Activated B cell treated with CpG ODN at 0.5 μM for 24 hours (primary cell): Measurements from ENCODE around the gene CPNE4. TPM values are rescaled to one million over a fixed set of nuclear protein-coding genes. Genes with fewer than 3 reads are reported as not detected.
"Not testable (repeated sequence)": the region's sequence is repeated elsewhere in the genome, so short reads cannot be mapped to it uniquely, and the experiment has no call there.

Source experiments
- ATAC-seq: fragments of 200-7000 bp; cut with Tn5 transposase; one replicate; pipeline ENCODE4 v1.10.0; 2021; ENCODE audit warnings: low read depth, mild to moderate bottlenecking, moderate library complexity
- CTCF ChIA-PET: fragments of 350-600 bp; sonication (Branson Sonifier 250); formaldehyde crosslinking; loops from one replicate; lab custom pipeline; 2021; ENCODE audit warnings: antibody characterized with exemption; lab: Charles Lee
- POLR2A ChIA-PET: fragments of 350-600 bp; sonication (Branson Sonifier 250); formaldehyde crosslinking; loops from one replicate; lab custom pipeline; 2021; ENCODE audit warnings: antibody characterized with exemption; lab: Charles Lee
- DNase-seq: peaks from one replicate; pipeline ENCODE4 v3.0.0; 2022
- H3K27ac Mint-ChIP-seq: one replicate; pipeline ENCODE4 v1.8.0; 2020; ENCODE audit warnings: mixed read lengths
- H3K27me3 Mint-ChIP-seq: one replicate; pipeline ENCODE4 v1.8.0; 2021; ENCODE audit warnings: mixed read lengths
- H3K36me3 Mint-ChIP-seq: one replicate; pipeline ENCODE4 v1.8.0; 2021; ENCODE audit warnings: low read depth, mixed read lengths
- H3K4me1 Mint-ChIP-seq: one replicate; pipeline ENCODE4 v1.8.0; 2021; ENCODE audit warnings: mixed read lengths
- H3K4me3 Mint-ChIP-seq: one replicate; pipeline ENCODE4 v1.8.0; 2020; ENCODE audit warnings: mild to moderate bottlenecking, mixed read lengths
- H3K9me3 Mint-ChIP-seq: one replicate; pipeline ENCODE4 v1.8.0; 2020; ENCODE audit warnings: mixed read lengths
- intact Hi-C: fragments of 100-400 bp; cut with micrococcal nuclease; formaldehyde crosslinking; loops from one replicate; pipeline ENCODE4 v1.15.1; 2024
- total RNA-seq: library from RNA; stranded (reverse); gene quantifications from 2 replicates; pipeline ENCODE4 v1.2.3, GENCODE V29; 2022
- TF ChIP-seq, protein P1 (sequence below): fragments of 200-600 bp; IDR thresholded peaks from one replicate; pipeline ENCODE4 v1.8.0; 2022; ENCODE audit warnings: antibody characterized with exemption, mild to moderate bottlenecking

CPNE4 gene
- total RNA-seq, 1 donor from 2014 or later, result not detected

DNA sequence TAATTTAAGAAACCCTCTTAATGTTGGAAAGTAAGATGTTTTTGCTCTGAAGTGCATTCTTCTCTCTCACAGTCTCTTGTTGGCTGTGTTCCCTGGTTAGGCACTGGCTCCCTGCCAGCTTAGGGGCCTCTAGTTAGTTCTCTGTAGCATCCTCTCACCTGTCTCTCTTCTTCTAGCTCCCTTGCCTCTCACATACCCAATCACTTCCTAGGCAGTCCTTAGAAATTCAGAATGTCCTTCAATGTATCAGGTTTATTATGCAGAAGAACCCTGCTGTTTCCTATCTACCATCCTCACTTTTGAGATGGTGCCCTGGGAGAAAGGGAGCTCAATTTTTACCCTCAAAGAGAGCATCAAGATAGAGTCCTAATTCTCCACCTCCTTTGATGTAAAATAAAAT lies 36.2 kb upstream of the CPNE4 start:
- H3K9me3 Mint-ChIP-seq, result peaks cover 2% of the 10 kb centered on the region
- no peak overlapping the region for H3K4me3 Mint-ChIP-seq
- intact Hi-C loops, result no loop called here
- H3K4me1 Mint-ChIP-seq, result no peaks in the 10 kb centered on the region
- POLR2A ChIA-PET, result no interaction called here
- TF ChIP-seq, protein P1, sequence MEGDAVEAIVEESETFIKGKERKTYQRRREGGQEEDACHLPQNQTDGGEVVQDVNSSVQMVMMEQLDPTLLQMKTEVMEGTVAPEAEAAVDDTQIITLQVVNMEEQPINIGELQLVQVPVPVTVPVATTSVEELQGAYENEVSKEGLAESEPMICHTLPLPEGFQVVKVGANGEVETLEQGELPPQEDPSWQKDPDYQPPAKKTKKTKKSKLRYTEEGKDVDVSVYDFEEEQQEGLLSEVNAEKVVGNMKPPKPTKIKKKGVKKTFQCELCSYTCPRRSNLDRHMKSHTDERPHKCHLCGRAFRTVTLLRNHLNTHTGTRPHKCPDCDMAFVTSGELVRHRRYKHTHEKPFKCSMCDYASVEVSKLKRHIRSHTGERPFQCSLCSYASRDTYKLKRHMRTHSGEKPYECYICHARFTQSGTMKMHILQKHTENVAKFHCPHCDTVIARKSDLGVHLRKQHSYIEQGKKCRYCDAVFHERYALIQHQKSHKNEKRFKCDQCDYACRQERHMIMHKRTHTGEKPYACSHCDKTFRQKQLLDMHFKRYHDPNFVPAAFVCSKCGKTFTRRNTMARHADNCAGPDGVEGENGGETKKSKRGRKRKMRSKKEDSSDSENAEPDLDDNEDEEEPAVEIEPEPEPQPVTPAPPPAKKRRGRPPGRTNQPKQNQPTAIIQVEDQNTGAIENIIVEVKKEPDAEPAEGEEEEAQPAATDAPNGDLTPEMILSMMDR, result no peak
- no peak for DNase-seq
- CTCF ChIA-PET, result no interaction called here
- no peaks in the 10 kb centered on the region for H3K36me3 Mint-ChIP-seq
- no peak for ATAC-seq
- peaks cover 2% of the 10 kb centered on the region for H3K27me3 Mint-ChIP-seq
- H3K27ac Mint-ChIP-seq, result no peak overlapping the region

DNA sequence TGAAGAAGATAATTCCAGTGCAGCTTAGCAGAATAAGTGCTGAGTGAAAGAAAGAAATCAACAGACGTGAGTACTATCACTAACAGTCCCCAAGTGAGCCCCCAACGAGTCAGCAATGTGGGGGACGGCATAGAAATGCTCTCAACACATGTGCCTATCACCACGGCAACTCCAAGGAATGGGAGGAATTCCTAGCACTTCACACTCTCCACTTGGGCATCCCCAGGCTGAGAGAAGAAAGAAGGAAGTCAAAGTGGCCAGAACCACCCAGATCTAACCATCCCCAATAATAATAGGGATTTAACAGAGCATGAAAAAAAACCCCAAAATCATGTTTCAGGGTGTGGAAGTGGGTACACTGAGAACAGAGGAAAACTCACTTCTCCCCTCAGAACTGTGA lies 29.3 kb upstream of the CPNE4 start:
- POLR2A ChIA-PET, result no interaction called here
- intact Hi-C loops, result no loop called here
- Mint-ChIP-seq H3K4me1 (no peaks in the 10 kb centered on the region), H3K36me3 (no peaks in the 10 kb centered on the region), H3K27me3 (peaks cover 5% of the 10 kb centered on the region), H3K27ac (no peak overlapping the region), H3K9me3 (peaks cover 3% of the 10 kb centered on the region), H3K4me3 (no peak overlapping the region)
- TF ChIP-seq, protein P1, result no peak
- ATAC-seq (no peak), DNase-seq (no peak)
- CTCF ChIA-PET, result no interaction called here

DNA sequence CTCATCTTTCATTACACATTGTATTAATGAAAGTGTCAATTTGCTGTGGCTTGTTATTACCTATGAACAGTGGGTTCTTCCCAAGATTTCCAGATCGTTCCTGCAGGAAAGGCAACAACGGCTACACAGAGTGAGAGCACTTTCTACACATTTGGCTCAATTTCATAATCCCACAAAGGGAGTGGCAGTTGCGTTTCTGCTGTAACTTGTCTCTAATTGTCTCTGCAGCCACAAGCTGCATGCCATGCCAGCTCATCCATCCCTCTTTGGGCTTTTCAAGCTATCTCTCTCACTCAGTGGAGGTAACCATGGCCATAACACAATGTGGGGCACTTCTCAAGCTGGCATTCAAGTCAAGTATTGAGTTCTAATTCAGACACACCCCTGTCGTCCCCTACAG lies 27.7 kb upstream of the CPNE4 start:
- intact Hi-C loops, result no loop called here
- peaks cover 5% of the 10 kb centered on the region for H3K27me3 Mint-ChIP-seq
- H3K4me3 Mint-ChIP-seq, result no peak overlapping the region
- ATAC-seq, result no peak
- no peak for DNase-seq
- no peak overlapping the region for H3K27ac Mint-ChIP-seq
- peaks cover 3% of the 10 kb centered on the region for H3K9me3 Mint-ChIP-seq
- TF ChIP-seq, protein P1, result no peak
- H3K36me3 Mint-ChIP-seq, result no peaks in the 10 kb centered on the region
- no peaks in the 10 kb centered on the region for H3K4me1 Mint-ChIP-seq
- ChIA-PET CTCF (no interaction called here), POLR2A (no interaction called here)

DNA sequence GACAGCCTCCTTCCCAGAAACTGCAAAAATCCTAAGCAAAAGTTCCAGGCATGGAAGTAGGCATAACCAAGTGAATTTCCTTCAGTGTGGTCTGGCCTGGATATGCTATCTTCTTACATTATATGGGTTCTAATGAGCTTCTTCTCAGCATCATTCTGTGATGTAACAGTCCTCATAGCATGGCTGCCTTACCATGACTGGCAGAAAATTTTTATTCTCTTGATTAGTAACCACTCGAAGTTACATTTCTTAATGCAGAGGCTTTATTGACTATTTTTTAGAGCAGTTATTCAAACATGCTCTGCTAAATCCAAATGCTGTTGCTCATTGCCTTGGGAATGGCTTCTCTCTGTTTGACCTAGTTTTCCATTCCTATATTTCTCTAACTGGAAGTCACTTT lies 21.1 kb upstream of the CPNE4 start:
- DNase-seq (no peak), ATAC-seq (no peak)
- no peaks in the 10 kb centered on the region for H3K9me3 Mint-ChIP-seq
- no peak overlapping the region for H3K4me3 Mint-ChIP-seq
- ChIA-PET CTCF (no interaction called here), POLR2A (no interaction called here)
- H3K36me3 Mint-ChIP-seq, result no peaks in the 10 kb centered on the region
- H3K27me3 Mint-ChIP-seq, result no peaks in the 10 kb centered on the region
- TF ChIP-seq, protein P1, result no peak
- no peaks in the 10 kb centered on the region for H3K4me1 Mint-ChIP-seq
- no peak overlapping the region for H3K27ac Mint-ChIP-seq
- intact Hi-C loops, result no loop called here

DNA sequence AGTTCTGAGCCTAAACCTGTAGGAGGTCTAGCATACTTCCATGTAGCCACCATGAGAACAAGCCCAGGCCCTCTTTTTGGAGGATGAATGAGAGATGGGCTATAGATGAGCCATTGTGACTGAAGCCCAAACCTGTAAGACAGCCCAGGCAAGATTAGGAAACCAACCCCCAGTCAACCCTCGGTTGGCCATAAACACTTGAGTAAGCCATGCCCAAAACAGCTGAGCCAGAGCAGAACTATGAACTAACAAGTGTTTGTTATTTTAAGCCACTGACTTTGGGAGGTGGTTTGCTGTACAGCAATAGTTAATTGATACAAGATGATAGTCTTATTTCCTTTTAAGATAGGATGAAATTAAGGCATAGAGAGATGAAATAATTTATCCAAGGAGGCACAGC lies 12.4 kb upstream of the CPNE4 start:
- POLR2A ChIA-PET, result no interaction called here
- intact Hi-C loops, result no loop called here
- Mint-ChIP-seq H3K27me3 (no peaks in the 10 kb centered on the region), H3K36me3 (no peaks in the 10 kb centered on the region), H3K4me3 (no peak overlapping the region), H3K27ac (no peak overlapping the region), H3K9me3 (peaks cover 2% of the 10 kb centered on the region), H3K4me1 (no peaks in the 10 kb centered on the region)
- DNase-seq (no peak), ATAC-seq (no peak)
- TF ChIP-seq, protein P1, result no peak
- CTCF ChIA-PET, result no interaction called here

DNA sequence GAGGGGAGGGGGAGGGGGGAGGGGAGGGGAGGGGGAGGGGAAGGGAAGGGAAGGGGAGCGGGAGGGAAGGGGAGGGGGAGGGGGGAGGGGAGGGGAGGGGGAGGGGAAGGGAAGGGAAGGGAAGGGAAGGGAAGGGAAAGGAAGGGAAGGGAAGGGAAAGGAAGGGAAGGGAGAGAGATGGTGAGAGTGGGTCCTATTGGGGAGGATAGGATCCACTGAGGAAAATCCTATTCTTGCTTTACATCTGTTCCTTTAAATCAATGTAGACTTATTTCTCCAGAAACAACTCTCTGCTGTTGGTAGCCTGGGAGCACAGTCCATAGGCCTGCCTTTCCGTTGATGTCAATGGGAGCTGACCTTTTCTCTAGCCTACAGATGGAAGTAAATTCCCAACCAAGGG lies 10.1 kb upstream of the CPNE4 start:
- H3K4me3 Mint-ChIP-seq, H3K36me3 Mint-ChIP-seq, intact Hi-C loops, CTCF ChIA-PET, ATAC-seq, H3K27me3 Mint-ChIP-seq, H3K9me3 Mint-ChIP-seq, DNase-seq, H3K4me1 Mint-ChIP-seq, H3K27ac Mint-ChIP-seq, POLR2A ChIA-PET: not testable (repeated sequence)
